DMS114 treated with DMSO at 0.1 percent for 48 hours (cell line): ENCODE results near the gene BTN1A1.
"Not testable (repeated sequence)": the region's sequence is repeated elsewhere in the genome, so short reads cannot be mapped to it uniquely, and the experiment has no call there.

Experiments used
- DNase-seq: peaks from one replicate; lab custom pipeline; 2025; ENCODE audit not compliant: unreplicated experiment; lab: John Stamatoyannopoulos, UW

BTN1A1 gene

DNA sequence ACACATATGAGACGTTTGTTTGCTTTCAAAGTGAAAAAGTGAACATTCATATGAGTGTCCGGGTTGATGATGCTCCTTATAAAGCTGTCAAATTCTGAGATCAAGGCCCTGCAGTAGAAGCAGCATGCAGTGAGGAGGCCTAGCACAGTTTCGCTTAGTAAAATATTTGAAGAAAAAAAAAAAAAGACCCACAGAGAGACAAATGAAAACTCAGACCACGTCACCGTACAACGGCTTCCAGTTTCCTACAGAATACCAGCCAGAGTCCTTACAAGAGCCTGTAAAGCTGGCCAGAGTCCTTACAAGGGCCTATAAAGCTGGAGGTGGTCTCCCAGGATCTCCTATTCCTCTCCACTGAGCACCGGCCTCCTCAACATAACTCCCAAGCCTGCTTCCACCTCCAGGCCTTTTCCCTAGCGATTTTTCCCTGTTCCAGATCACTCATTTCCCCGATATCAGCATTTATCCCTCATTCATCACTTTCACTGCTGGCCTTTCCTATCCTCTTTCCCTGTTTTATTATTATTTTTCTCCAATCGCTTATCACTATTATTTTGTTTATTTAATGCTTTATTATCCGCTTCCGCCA lies 36.6 kb downstream of the BTN1A1 start:
- peak; percentile 58 for DNase-seq

DNA sequence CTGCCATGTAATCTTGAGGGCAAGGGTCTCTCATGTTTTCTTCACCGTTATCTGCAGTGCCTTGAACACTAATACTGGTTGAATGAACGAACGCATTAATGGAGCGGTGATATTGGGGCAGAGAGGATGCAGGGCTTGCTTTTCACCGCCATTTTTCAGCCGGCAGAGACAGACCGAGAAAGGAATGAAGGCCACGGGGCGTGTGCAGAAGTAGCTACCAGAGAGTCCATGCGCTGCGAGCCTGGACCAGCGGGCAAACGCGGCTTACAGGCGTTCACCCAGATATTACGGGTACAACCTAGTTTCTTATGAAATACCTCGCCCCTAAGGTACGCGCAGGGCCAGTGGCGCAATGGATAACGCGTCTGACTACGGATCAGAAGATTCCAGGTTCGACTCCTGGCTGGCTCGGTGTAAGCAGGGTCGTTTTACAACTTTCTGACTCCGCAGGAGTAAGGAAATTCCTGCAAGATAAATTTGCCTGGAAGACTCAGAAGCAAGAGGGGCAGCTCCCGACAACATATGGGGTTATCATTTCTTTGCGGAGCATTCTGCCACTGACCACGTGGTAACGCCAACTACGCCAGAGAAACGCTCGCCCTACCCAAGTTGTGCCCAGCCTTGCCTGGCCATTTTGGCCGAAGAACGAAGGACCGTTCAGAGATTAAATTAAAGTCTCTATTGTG lies 37.2 kb downstream of the BTN1A1 start:
- DNase-seq = peak; percentile 99

DNA sequence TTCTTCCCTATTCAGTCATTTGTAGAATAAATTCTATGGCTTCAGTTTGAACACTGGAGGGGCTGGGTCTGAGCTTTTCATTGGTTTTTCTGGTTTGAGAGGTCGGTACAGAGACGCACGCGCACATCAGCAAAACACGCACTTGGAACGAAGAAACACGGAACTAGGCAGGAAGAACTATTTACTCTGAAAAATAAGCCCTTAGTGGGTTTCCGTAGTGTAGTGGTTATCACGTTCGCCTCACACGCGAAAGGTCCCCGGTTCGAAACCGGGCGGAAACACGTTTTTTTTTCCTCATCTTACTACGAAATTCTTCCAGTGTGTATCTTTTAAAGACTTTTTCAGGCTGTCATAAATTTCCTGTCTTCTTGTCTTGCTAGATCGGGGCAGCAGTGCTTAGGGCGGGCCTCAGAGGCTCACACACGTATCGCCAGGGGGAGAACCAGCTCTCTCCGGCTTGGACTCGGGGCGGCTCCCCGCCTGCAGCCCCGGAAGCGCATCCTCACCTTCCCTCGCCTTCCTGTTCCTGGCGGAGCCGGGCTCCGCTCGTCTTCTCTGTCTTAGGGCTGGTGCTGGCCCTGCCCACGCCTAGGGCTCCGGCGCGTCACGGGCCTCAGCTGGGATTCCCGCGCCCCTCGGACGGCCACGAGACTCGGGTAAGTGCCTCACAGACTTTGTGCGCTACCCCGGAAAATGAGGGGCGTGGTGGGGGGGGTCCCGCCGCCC lies 37.9 kb downstream of the BTN1A1 start, which contains the start of gene HMGN4:
TSS of gene HMGN4 (plus strand) at position 521 of the 726 bp plus-strand sequence. CDS start 6,841 bp downstream, outside the sequence.
- peak; percentile 98 for DNase-seq

DNA sequence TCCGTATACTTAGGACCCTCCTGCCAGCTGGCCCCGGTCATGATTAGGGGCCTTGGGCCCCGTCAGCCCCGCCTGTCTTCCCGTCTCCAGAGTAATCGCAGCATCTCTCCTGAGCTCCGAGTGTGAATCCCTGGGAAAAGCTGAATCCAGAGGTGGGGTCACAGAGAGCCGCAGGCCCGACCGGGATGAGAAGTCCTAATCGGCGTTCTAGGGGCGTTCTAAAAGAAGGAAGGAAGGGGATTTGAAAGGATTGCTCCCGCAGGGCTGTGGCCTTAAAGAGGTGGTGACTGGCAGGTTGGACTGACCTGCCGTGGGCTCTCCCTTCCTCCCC lies 38.4 kb downstream of the BTN1A1 start:
- no peak for DNase-seq

DNA sequence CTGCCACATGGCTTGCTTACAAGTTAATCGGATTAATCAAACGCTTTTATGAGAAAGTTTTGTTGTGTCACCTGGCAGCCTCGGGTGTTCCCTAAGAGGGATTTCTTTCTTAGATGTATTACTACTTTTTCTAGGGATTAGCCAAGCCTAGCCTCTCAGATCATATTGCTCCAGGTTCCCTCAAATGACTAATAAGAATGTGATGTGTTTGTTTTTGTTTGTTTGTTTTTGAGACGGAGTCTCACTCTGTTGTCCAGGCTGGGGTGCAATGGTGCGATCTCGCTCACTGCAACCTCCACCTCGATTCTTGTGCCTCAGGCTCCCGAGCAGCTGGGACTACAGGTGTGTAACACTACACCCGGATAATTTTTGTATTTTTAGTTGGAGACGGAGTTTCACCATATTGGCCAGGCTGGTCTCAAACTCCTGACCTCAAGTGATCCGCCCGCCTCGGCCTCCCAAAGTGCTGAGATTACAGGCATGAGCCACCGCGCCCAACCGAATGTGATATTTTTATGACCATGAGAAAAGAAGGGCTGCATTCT lies 39.0 kb downstream of the BTN1A1 start:
- no peak for DNase-seq

DNA sequence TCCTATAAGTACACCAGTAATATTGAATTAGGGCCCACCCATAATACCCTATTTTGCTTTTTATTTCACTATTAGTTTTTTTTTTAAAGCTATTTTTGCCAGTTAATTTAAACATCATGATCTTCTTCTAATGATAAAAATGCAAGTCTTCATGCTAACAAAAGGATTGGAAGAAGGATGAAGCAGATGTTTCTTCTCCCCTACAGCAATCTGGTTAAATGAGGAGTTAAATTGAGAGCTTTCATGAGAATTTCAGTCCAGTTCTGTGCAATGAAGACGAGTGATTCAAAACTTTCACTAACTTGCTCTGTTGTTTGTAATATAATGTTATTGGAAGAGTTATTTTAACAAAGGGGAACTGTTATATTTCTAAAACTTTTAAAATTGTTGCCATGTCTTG lies 41.5 kb downstream of the BTN1A1 start:
- DNase-seq = no peak

DNA sequence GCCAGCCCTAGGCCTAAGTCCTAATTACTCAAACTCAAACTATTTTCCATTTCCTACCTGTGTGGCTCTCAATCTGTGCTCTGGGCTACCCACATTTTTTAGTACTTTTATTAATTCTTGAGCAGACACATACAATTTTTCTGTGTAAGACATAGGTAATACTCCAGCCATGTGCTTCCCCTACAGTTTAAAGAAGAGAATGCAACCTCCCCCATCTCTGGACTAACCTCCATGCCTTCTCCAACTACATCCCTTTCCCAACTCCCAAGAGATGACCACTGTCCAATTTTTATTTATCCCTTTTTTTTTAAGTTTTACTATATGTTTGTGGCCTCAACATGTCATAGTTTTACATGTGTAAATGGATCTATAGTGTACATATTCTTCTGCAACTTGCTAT lies 43.9 kb downstream of the BTN1A1 start:
- peak; percentile 50 for DNase-seq

DNA sequence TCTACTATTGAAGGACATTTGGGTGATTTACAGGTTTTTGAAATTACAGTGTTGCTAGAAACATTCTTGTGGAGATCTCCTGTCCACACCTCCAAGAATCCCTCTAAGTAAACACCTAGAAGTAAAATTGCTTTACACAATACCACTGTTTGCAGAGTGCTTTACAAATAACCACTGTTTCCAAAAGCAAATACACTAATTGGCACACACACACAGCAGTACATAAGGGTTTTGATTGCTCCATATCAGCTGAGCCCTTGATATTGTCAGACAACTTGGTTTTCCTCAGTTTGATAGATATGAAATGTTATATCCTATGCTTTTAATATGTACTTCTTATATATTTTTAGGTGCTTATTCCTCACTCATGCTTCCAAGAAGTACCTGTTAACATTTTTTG lies 44.4 kb downstream of the BTN1A1 start:
- no peak for DNase-seq

DNA sequence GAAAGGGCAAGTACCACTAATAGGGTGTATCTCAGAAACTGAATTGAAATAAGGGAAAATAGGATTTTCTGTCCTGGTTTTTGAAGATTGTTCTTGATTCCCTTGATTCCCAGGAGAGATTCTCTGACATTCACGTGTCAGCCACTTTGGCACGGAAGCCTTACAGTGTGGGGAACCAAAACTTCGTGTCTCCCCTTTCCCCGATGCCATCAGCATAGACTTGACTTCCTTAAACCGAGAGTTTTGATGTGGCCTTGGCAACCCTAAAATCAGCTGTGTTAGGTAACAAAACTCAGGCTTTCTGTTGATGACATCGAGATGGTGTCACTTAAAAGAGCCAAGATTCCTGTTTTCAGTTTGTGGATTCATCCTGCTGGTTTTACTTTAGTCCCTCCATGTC lies 45.5 kb downstream of the BTN1A1 start:
- no peak for DNase-seq

DNA sequence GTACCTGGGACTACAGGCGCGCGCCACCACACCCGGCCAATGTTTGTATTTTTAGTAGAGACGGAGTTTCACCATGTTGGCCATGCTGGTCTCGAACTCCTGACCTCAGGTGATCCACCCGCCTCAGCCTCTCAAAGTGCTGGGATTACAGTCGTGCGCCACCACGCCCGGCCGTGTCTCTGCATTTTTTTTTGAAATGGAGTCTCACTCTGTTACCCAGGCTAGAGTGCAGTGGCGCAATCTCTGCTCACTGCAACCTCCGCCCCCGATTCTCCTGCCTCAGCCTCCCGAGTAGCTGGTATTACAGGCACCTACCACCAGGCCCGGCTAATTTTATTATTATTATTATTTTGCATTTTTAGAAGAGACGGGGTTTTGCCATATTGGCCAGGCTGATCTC lies 47.3 kb downstream of the BTN1A1 start:
- DNase-seq = not testable (repeated sequence)

DNA sequence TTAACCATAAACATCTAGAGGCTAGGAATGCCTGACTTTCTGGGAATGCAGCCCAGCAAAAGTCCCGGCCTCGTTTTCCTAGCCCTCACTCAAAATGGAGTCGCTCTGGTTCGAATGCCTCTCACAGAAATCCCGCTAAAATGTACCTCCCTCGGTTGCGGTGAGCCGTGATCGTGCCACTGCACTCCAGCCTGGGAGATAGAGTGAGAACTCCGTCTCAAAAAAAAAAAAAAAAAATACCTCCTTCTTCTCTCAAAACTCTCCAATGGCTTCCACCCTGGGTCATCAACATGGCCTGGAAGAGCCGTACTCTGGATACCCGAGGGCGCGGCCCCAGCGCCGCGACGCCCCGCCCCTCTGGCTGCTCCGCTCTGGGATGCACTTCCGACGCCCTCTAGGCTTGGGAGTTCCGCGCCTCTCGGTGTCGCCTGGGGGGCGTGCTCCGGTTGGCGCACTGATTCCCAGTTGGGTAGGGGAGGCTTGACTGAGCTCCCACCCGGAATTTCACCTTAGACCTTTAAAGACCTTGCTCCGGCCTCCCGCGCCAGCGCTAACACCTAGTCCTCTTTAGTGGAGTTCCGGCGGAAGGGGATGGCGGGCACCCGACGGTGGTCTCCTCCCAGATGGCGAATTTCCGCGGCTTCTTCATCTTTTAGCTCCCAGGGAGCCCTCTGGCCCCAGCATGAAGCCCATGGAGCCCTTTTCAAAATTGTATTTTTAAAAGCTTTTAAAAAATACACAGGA lies 50.3 kb downstream of the BTN1A1 start:
- peak; percentile 81 for DNase-seq

DNA sequence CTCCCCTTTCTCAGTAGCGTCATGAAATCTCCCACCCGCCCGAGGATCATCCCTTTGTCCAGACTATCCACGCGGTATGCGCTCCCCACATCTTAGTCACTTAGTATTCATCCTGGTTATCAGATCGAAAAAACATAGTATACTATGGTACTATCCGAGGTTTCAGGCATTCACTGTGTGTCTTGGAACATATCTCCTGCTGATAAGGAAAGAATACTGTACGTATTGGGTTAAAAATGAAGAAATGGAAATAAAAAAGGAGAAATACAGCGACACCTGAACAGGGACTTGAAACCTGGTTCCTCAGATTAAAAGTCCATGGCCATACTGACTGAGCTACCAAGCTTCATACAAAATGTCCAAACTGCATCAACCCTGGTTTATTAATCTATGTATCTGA lies 52.1 kb downstream of the BTN1A1 start:
- no peak for DNase-seq

DNA sequence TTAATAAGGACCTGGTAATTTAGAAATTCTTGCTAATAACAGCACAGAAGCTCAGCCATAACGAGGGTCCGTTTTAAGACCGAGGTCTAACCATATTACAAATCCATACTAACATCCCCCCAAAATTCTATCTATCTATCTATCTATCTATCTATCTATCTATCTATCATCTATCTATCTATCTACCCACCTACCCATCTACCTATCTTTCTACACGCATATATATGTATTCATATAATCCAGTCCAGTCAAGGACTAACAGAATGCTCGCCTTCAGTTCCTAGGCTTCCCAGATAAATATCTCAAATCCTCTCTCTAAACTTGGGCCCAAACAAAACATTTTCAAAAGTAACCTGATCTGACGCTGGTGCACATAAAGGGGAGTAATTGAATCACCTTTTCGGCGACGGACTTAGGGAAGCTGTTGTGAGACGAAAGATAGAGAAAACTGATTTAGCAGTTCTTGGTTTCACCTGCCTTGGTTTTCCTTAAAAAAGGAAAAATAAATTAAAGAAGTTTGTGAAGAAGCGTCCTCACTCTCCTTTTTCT lies 52.6 kb downstream of the BTN1A1 start:
- DNase-seq = no peak

DNA sequence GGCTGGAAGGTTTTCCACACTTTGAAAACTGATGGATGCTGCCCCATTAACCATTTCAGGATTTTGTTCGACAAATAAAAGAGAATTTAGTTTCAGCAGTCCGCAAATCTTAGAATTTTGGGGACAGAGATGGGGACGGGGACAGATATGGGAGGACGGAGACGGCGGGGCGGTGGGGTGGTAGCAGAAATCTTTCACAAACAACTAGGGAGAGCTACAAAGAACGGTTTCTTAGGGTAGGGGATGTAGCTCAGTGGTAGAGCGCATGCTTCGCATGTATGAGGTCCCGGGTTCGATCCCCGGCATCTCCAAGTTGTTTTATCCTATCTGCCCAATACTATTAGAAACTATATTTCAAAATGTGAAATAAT lies 53.1 kb downstream of the BTN1A1 start:
- peak; percentile 85 for DNase-seq

DNA sequence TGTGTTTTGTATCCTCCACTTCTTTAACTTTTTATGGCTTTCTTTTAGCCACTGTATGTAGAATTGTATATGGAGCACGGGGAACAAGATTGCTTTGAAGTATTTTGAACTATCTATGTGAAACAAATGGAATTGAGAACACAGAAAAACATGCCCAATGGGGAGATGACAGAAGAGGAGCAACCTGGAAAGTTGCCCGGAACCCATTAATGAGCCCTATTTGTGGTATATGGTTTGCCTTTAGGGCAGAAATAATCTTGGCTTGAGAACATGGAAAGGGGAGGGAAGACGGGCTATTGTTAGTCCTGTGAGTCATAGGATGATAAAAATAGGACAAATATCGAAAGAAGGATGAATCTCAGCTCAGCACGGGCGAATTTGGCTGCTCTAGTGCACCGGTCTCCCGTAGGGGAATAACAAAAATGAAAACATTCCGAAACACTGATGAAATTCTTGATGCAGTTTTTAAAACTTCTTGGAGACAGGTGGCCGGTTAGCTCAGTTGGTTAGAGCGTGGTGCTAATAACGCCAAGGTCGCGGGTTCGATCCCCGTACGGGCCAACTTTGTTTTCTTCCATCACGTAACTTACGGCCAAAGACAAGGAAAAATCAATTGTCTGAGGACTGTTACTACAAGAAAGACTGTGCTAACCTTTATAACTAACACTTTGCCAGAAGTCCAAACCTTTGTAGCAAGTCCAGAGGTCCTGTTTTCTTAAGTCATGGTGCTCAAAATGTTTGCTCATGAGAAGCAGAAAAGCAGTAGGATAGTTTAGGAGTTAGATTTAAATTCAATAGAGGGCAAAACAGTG lies 53.7 kb downstream of the BTN1A1 start:
- peak; percentile 92 for DNase-seq

DNA sequence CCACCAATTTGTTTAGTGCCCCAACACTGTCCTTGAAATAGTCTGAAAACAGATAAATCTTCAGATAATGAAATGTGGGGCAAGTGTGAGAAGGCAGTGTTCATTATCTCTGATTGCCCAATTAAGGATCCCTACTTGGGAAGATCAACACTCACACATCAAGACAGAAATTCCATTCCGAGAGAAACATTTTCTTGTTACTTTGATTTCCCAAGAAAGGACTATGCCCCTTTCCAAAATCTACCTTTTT lies 54.3 kb downstream of the BTN1A1 start:
- no peak for DNase-seq

DNA sequence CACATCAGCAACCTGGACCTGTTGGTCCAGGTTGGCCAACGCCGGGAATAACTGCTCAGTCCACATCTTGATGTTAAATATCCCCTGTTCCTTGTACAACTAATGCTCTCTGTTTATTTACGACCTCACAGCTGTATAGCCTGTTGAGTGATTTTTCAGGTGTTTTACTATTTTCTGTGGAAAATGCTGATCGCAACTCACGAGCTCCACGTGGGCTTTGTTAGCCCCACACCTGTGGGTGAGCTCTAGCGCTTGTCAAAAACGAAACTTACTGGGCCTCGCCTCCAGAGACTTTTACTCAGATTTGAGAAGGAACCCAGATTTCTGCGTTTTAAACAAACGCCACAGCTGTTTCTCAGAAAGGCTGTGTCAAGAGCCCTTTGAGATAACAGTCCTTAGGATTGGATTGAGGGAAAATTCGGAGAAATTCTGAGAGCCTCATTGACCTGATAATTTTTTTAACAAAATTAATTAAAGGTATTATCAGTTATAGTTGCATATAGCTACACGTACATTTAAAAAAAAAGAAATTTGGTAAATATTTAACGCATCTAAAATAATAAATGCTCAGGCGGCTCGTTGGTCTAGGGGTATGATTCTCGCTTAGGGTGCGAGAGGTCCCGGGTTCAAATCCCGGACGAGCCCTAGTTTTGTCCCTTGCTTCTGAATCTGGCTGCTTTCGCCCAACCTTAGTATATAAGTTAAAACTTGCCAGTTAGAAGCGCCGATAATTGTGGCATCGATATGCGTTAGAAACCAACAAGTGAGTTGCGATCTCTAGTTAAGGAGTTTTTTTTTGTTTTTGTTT lies 54.8 kb downstream of the BTN1A1 start:
- DNase-seq = peak; percentile 73

DNA sequence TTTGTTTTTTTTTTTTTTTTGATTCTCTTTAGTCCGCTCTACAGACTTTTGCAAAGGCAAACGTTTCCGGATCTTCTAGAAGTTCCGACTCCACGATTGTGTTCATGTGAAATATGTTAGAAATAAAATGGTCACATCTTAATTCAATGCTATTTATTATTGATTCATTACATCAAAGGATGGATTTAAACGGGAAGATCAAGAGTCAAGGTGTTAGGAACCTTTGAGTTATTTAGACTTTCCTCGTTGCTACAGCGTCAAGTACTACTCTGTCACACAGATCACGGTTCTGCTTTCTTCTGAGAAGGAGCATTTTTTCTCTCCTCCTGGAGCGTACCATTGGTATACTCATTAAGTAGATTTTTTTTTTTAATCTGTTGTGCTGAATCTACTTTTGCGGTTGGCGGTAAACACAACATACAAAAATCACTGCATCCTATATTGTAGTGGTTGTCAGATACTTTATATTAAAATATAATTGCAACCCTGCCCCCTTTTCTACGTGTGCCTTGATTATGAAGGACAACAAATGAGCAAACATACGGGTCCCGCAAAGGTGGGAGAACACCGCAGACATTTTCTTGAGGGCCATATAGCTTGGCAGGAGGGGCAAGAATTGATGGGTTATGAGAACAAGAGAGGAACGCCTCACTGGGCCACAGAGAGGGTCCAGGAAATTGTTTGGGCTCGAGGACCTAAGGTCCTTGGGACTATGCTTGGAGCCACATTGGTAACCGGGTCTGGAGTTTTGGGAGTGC lies 55.6 kb downstream of the BTN1A1 start:
- no peak for DNase-seq
